ENCODE measurements around the gene RYR3.

The RYR3 gene

GRCh38 chr15:33454346-33454745 is 143.6 kb downstream of the RYR3 start:
- DNase-seq: no peak

DNA sequence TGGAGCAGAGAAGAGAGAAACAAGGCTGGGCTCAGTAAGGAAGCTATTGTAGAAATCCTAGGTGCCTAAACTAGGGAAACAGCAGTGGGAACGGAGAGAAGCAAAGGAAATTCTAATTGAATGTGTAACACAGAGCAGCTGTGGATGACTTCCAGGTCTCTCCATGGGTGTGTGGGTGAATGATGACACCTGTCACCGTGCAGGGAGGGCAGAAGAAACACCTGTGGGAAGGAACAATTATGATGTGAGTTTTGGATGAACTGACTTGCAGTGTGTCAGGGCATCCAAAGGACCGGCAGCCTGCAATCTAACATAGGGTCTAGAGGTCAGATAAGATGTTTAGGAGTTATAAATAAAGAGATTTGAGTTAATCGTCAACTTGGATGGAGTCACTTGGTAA is 144.2 kb downstream of the RYR3 start:
- no peak for DNase-seq

DNA sequence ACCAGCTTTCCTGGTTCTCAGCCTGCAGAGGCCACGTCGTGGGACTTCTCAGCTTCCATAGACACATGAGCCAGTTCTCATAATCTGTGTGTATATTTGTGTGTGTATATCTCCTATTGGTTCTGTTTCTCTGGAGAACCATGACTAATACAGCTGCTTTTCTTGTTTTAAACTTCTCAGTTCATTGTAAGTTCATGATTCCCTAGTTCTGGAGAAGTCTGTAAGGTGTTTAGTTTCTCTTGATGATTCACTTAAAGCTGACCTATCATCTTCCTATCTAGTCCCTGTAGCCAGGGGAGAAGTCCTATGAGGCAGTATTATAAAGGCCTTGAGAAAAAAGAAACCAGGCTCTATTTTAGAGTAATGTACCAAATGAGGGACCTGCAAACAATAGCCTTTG is 147.7 kb downstream of the RYR3 start:
- DNase-seq: no peak

- no peak for DNase-seq
Measured at GRCh38 chr15:33460166-33460805, 149.5 kb downstream of the RYR3 start.

DNA sequence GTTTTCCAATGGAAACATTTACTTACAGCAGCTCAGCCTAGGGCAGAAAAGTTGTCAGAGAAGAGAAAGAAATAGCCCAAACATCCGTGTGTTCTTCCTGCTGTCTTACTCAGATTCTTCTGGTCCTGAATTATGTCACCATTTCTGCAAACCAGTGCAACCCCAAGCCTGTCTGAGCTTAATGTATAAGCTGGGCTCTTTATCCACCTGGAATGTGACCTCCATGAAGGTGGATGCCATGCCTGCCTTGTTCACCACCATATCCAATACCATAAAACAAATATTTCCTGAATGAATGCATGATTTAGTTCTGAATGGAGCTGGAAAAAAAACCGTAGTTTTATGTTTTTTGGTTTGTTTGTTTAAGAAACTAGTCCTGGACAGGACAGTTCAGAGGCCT is 150.9 kb downstream of the RYR3 start:
- no peak for DNase-seq

DNA sequence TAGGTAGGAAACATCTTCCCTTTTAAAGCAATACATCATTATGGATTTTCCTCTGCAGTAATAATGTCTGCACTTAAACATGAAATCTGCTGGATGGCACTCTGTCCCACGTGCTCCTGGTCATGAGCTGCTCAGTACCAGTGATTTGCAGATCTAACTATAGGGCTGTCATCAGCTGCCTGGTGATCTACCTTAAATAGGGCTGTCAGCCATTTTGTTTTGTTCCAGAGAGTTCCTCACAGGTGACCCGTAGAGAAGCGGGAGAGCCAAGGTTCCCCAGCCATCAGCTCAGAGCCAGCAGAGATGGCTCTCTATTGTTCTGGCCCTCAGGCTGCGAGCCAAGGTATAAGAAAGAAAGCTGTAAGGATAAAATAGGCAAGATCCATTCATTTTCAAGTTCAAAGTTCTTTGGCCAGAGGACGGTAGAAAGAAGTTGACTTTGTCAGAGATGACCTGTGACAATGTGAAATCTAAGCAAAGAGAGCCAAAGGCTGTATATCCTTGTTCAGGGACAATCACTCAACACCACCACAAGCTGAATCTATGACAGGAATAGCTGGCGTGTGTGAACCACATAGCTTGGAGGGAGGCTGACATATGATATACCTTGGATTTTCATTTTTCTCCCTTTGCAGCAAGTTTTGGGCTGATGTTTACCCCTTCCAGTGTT is 156.5 kb downstream of the RYR3 start:
- DNase-seq: no peak

DNA sequence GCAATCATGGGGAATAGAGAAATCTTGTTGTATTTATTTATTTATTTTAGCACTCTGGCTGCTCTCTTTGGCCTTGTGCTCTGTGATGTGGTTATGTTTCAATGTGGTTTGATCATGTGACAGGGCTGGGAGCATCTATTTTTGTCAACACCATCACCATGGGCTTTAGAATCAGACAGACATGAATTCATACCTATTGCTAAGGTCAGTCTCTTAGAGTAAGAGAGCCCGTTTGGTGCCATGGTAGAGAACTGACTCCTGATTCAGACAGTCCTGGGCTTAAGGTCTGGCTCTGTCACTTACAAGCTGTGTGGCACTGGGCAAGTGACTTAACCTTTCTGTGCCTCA is 157.0 kb downstream of the RYR3 start:
- DNase-seq: no peak

- DNase-seq: no peak
Measured at GRCh38 chr15:33468740-33469139, 158.0 kb downstream of the RYR3 start.

- no peak for DNase-seq
Measured at GRCh38 chr15:33473005-33473404, 162.2 kb downstream of the RYR3 start.

DNA sequence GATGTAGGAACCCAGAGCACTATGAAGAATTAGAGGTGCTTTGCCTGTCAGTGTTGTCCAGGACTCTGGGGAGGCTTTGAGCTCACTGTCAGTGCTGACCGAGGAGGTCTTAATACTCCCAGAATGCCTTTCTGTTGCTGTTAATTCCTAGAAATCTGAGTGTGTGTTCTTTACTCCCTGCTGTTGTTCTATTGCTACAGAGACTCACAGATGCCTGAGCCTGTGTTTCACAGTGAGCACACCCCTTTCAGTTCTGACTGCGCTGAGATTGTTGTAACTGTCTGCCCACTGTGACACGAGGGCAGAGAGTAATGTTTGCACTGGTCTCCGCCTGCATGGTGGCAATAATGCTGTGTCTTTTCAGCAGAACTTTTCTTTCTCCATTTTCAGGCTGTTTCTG is 162.9 kb downstream of the RYR3 start:
- DNase-seq: no peak

- DNase-seq: no peak
Measured at GRCh38 chr15:33476076-33476475, 165.3 kb downstream of the RYR3 start.

DNA sequence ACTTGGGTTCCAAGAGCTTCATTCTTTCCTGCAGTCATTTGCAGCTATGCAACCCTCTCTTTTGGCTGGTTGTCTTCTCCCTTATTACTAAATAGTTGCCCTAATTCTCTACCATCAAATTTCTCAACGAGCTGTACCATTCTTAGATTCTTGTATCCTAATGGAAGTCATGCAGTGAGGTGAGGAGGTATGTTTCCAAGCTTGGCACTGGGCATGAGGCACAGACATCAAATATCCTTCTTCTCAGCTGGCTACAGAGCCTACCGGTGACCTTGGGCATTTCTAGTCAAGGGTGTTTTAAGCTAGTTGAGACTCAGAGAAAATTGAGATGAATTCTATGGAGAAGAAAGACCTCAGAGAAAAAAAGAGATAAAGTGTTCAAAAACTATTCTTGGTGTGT is 166.1 kb downstream of the RYR3 start:
- no peak for DNase-seq

DNA sequence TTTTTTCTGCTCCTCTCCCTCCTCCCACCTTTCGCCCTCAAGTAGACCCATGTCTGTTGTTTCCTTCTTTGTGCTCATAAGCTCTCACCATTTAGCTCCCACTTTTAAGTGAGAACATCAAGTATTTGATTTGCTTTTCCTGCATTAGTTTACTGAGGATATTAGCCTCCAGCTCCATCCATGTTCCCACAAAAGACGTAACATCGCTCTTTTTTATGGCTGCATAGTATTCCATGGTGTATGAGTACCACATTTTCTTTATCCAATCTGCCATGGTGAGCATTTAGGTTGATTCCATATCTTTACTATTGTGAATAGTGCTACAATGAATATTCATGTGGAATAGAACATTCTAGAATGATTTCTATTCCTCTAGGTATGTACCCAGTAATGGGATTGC is 178.6 kb downstream of the RYR3 start:
- DNase-seq: no peak

GRCh38 chr15:33490703-33491102 is 179.9 kb downstream of the RYR3 start:
- DNase-seq: no peak

DNA sequence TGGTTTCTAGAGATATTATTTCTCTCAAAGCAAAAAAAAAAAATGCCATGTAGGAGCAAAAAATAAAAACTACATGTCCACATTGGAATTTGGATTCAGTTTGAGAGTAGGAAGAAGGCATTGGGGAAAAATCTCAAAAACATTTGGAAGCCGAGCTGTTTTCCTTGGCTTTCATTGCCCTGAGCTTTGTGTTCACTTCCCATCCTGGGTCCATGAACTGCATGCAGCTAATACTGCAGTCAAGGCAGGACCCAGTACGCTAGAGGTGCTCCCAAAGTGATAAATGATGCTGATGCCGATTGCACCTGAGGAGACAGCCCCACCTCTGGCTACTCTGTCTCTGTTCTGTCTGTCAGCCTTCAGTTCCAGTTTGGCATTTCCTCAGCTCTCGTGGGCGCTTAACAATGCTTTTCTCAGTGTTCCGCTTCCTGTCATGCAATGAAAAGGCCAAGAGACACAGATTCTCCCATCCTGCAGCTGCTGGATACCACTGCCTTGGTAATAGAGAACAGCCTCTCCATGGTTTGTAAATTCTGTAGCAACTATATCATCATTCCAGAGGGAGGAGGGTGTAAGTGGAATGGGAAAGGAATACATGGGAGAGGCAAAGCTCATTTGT is 181.8 kb downstream of the RYR3 start:
- DNase-seq: no peak

DNA sequence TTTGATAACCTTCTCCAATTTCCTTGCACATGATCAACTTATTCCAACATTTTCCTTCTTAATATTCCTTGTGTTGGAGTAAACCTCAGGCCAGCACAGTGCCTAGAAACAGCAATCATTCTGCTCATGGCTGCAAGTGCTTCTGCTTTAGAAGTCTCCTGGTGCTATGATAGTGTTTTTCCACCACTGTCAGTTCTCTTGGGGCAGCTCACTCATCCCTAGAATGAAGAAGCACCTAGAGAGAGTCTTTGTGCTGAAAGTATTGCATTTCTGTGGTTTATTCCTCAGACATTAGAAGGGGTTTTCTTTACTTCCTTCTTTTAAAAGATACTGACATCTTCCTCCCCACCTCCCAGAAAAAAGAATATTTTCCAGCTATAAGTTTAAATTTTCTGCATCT is 183.5 kb downstream of the RYR3 start:
- DNase-seq: no peak

- DNase-seq: no peak
Measured at GRCh38 chr15:33500432-33501195, 189.8 kb downstream of the RYR3 start.

DNA sequence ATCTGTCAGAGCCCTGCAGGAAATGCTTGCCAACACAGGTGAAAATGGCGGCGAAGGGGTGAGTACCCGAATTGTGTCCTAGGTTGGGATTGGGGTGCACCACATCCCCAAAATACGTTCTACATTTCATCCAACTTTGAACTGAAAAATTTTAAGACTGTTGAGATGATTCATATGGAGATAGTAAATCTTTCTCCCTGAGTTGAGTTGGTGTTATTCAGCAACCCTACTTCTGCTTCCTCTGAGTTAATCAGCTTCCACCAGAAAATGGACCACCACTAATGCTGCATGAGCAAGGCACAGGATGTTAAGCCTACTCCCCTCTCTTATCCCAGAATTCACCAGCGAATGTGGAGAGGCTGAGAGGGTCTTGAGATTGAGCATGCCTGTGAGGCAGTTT is 192.9 kb downstream of the RYR3 start:
- DNase-seq: no peak

- no peak for DNase-seq
Measured at GRCh38 chr15:33506781-33507296, 196.1 kb downstream of the RYR3 start.

DNA sequence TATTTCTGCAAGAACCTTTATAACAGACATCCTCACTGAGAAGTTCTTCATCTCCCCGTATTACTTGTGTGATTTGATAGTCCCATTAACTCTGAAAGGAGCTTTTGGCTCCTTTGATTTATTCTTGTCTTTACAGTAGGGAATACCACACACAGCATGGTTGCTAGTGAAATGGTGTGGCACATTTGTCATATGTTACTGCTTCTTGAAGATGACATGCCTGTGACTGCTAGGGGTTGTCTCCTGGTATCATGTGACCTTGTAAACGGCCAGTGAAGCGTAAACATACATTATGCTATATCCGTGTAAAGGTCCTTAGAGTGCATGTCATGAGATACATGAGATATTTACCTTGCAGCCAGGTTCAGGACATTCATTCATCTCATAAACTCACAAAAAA is 197.9 kb downstream of the RYR3 start:
- no peak for DNase-seq

- no peak for DNase-seq
Measured at GRCh38 chr15:33515121-33515520, 204.4 kb downstream of the RYR3 start.

GRCh38 chr15:33516563-33516962 is 205.8 kb downstream of the RYR3 start:
- DNase-seq: no peak

DNA sequence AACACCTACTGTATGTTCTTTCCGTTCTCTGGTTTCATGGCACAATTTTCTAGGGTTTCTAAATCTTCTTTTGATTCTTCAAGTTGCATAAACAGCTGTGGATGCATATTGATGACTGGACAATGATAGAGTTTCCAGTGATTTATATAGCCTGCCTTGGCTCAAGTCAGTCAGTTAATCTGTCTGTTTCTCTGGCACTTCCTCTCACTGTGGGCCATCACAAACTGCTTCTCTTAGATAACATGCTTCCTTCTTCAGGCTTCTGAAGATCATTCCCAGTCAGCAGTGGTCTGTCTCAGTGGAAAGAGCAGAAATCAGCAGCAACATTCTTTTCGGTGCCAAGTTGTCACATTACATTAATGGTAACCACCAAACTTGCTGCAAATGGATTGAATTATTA is 207.2 kb downstream of the RYR3 start:
- DNase-seq: no peak

- DNase-seq: no peak
Measured at GRCh38 chr15:33518421-33518820, 207.7 kb downstream of the RYR3 start.

All from activated CD4-positive, alpha-beta T cell treated with anti-CD3 and anti-CD28 coated beads, Interleukin-2, amount 50 U/mL, for 48 hours (primary cell).